Body of pancreas (tissue), 4 donors: Measurements from ENCODE around the gene TAGLN2. TPM values are rescaled to one million over a fixed set of nuclear protein-coding genes. Genes with fewer than 3 reads are reported as not detected.

Experiments used
- ATAC-seq: fragments of 150-250 bp; one replicate; pipeline ENCODE4 v1.9.1; 2016
- DNase-seq, 4 donors: peaks; one replicate each; pipeline ENCODE4 v3.0.0-alpha.2; 2019
- H3K27ac ChIP-seq, 4 donors: fragments of 200-600 bp; sonication (generic); 1 replicate in 3 of 4; 2 replicates in 1 of 4; pipeline versions ENCODE4 v1.5.1 to v1.6.1; 2016 to 2019; ENCODE audit warnings: mild to moderate bottlenecking in 1 of 4, mixed read lengths in 1 of 4, moderate library complexity in 1 of 4
- H3K27me3 ChIP-seq, 2 donors: fragments of 200-600 bp; sonication (generic); one replicate each; pipeline ENCODE4 v1.6.0; 2016; ENCODE audit warnings: mild to moderate bottlenecking in 1 of 2
- H3K36me3 ChIP-seq, 2 donors: fragments of 200-600 bp; sonication (generic); replicated peaks in 1 of 2; 2 replicates each; pipeline ENCODE4 v1.5.1; 2016; ENCODE audit warnings: low read depth in 2 of 2; ENCODE audit not compliant: insufficient read depth in 1 of 2
- H3K4me1 ChIP-seq: fragments of 200-600 bp; sonication (generic); one replicate; pipeline ENCODE4 v1.6.0; 2016
- H3K4me3 ChIP-seq, 2 donors: fragments of 200-600 bp; sonication (generic); 1 replicate in 1 of 2; 2 replicates in 1 of 2; pipeline ENCODE4 v1.5.1; 2016 to 2019
- H3K9me3 ChIP-seq, 3 donors: fragments of 200-600 bp; sonication (generic); 1 replicate in 2 of 3; 2 replicates in 1 of 3; pipeline ENCODE4 v1.5.1; 2016
- CTCF ChIP-seq, 7 experiments: fragments of 450-650 bp in 4 of 7; fragments of 200-600 bp in 3 of 7; sonication (generic) in 3 of 7; IDR thresholded peaks; one replicate each; pipeline ENCODE4 v1.5.1; 2016 to 2019; ENCODE audit warnings: antibody characterized with exemption in 7 of 7
- POLR2A ChIP-seq, 3 donors: fragments of 450-650 bp; IDR thresholded peaks; one replicate each; pipeline ENCODE4 v1.6.1; 2016; ENCODE audit warnings: antibody characterized with exemption in 3 of 3, mild to moderate bottlenecking in 2 of 3
- WGBS, 2 donors: methylation state at CpG; one replicate each; pipeline ENCODE4 v1.1.5; 2017; 5-methylcytosine and 5-hydroxymethylcytosine counted together
- intact Hi-C: fragments of 100-400 bp; cut with DNase I; formaldehyde crosslinking; loops from one replicate; pipeline ENCODE4 v1.15.1; 2023
- total RNA-seq, 2 donors: library from RNA; depleted of rRNA; stranded (reverse); fragments of >200 nt; gene quantifications; one replicate each; pipeline ENCODE4 v1.1.0, GENCODE V29; 2016

Gene TAGLN2
- total RNA-seq, 2 donors from 2014 or later = 63.0 to 118 TPM

GRCh38 chr1:159934136-159935039, 9.1 kb upstream of the TAGLN2 start:
- H3K4me1 ChIP-seq = peaks cover 13% of the 10 kb centered on the region
- H3K27ac ChIP-seq = no peak overlapping the region
- WGBS, 2 donors = 82 to 84% methylated on average over 6 to 14 of the region's 14 CpGs
- ATAC-seq (no peak), DNase-seq (no peak)
- no peaks in the 10 kb centered on the region for H3K36me3 ChIP-seq
- H3K9me3 ChIP-seq = no peaks in the 10 kb centered on the region
- TF ChIP-seq CTCF (IDR thresholded peaks at IDR 0.05) = no peak
- no peak for TF ChIP-seq POLR2A (IDR thresholded peaks at IDR 0.05)
- no peaks in the 10 kb centered on the region for H3K27me3 ChIP-seq
- intact Hi-C loops = loop anchor here (2.0 kb wide), 1 partner anchor 70 kb away; no protein-coding TSS in a partner anchor
- H3K4me3 ChIP-seq = no peak overlapping the region

GRCh38 chr1:159933347-159933746, 8.0 kb upstream of the TAGLN2 start:
- Histone ChIP-seq H3K27me3 (no peaks in the 10 kb centered on the region), H3K36me3 (no peaks in the 10 kb centered on the region), H3K27ac (no peak overlapping the region), H3K9me3 (no peaks in the 10 kb centered on the region), H3K4me1 (peaks cover 24% of the 10 kb centered on the region), H3K4me3 (no peak overlapping the region)
- intact Hi-C loops = no loop called here
- ATAC-seq = no peak
- DNase-seq = no peak
- TF ChIP-seq CTCF (IDR thresholded peaks at IDR 0.05) (no peak), POLR2A (IDR thresholded peaks at IDR 0.05) (no peak)
- WGBS, 2 donors = 78 to 85% methylated on average over 4 of the region's 4 CpGs

GRCh38 chr1:159932296-159933285, 7.3 kb upstream of the TAGLN2 start:
- intact Hi-C loops = no loop called here
- TF ChIP-seq POLR2A (IDR thresholded peaks at IDR 0.05) = no peak
- no peak for TF ChIP-seq CTCF (IDR thresholded peaks at IDR 0.05)
- H3K4me1 ChIP-seq = peaks cover 30% of the 10 kb centered on the region
- H3K4me3 ChIP-seq = no peak overlapping the region
- no peak overlapping the region for H3K27ac ChIP-seq
- H3K9me3 ChIP-seq = no peaks in the 10 kb centered on the region
- ATAC-seq = no peak
- H3K27me3 ChIP-seq = no peaks in the 10 kb centered on the region
- H3K36me3 ChIP-seq = no peaks in the 10 kb centered on the region
- no peak for DNase-seq
- 70 to 78% methylated on average over 7 to 16 of the region's 16 CpGs for whole genome bisulfite sequencing, 2 donors

GRCh38 chr1:159931795-159932173, 6.5 kb upstream of the TAGLN2 start:
- DNase-seq (no peak), ATAC-seq (no peak)
- Histone ChIP-seq H3K4me1 (peaks cover 31% of the 10 kb centered on the region), H3K4me3 (no peak overlapping the region), H3K36me3 (no peaks in the 10 kb centered on the region), H3K27me3 (no peaks in the 10 kb centered on the region), H3K27ac (no peak overlapping the region), H3K9me3 (no peaks in the 10 kb centered on the region)
- 90% methylated on average over 3 of the region's 3 CpGs for WGBS, 2 donors
- TF ChIP-seq CTCF (IDR thresholded peaks at IDR 0.05) (no peak), POLR2A (IDR thresholded peaks at IDR 0.05) (no peak)
- intact Hi-C loops = no loop called here
